ENCODE results near the gene KRTAP5-9.
"Not testable (repeated sequence)": the region's sequence is repeated elsewhere in the genome, so short reads cannot be mapped to it uniquely, and the experiment has no call there.

The KRTAP5-9 gene

GRCh38 chr11:71562120-71562519 is 13.9 kb downstream of the KRTAP5-9 start:
- no peak for DNase-seq (ENCODE audit: low spot score)

DNA sequence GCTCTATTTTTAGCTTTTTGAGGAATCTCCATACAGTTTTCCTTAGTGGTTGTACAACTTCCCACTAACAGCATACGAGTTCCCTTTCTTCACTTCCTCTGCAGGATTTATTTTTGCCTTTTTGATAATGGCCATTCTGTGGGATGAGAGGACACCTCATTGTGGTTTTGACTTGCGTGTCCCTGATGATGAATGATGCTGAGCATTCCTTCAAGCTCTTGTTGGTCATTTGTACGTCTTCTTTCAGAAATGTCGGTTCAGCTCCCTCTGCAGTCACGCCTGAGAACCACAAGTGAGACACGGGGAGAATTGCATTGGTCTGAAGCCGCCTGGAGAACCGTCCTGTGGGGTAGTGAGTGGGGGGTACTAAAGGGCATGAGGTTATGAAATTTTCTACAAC is 15.2 kb downstream of the KRTAP5-9 start:
- peak; percentile 55 for DNase-seq (ENCODE audit: low spot score)

GRCh38 chr11:71564430-71564829 is 16.2 kb downstream of the KRTAP5-9 start:
- DNase-seq (ENCODE audit: low spot score) = no peak

- no peak for DNase-seq (ENCODE audit: low spot score)
These were observed 17.0 kb downstream of the KRTAP5-9 start, which contains the start of gene KRTAP5-10 for GRCh38 chr11:71565263-71565662. TSS of gene KRTAP5-10 (plus strand) at chr11:71565563. CDS start at chr11:71565588, 25 bp downstream.

DNA sequence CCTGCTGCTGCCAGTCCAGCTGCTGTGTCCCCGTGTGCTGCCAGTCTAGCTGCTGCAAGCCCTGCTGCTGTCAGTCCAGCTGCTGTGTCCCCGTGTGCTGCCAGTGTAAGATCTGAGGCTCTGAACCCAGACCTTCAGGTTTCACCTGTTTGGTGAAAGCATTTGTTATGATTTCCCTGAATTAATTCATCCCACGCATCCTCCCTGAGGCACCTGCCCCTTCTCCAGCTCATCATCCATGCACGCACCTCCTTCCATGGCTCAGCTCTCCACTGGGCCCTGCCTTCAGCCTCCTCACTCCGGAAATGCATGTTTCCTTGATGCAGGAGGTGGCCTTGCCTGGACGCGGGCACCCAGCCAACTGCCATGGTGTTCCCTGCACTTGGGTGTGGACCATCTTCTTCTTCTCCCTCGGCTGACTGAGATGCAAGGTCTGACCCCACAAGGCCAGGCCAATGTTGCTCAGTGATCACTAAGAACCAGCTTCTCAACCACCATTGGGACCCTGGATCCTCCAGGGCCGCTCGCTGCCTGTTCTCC is 17.9 kb downstream of the KRTAP5-9 start:
- no peak for DNase-seq (ENCODE audit: low spot score)

GRCh38 chr11:71566626-71567599 is 18.7 kb downstream of the KRTAP5-9 start:
- DNase-seq (ENCODE audit: low spot score) = not testable (repeated sequence)

DNA sequence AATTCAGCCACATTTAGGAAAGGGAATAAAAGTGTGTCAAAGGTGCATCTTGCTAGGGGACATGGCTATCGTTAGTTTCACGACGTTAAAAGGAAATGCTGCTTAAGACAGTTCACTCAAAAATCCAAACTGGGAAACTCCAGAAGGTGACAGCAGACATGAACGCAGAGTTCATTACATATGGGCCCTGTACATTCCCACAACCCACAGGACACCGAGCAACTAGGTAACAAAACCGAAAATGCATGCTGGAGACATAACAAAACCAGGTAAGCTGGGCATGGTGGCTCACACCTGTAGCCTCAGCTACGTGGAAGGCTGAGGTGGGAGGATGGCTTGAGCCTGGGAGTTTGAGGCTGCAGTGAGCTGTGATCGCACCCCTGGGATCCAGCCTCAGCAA is 19.4 kb downstream of the KRTAP5-9 start:
- not testable (repeated sequence) for DNase-seq (ENCODE audit: low spot score)

GRCh38 chr11:71568704-71569349 is 20.6 kb downstream of the KRTAP5-9 start:
- DNase-seq (ENCODE audit: low spot score) = no peak

- DNase-seq (ENCODE audit: low spot score) = not testable (repeated sequence)
These were observed 23.1 kb downstream of the KRTAP5-9 start for GRCh38 chr11:71571101-71571850.

DNA sequence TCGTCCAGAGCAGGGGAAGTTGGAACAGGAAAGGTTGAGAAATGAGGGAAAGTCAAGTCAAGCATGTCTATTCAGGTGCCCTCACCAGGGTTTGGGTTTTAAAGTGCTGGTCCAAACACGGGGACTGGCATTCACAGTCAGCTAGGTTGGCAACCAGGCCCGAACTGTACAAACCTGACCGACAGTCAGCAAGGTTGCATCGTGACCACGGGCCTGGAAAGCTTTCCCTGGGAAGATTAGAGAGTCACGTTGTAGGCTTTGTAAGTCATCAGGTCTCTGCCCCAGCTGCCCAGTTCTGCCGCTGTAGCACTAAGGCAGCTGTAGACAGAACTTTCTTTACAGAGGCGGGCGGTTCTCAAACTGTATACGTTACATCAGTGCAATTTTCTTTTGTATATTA is 24.6 kb downstream of the KRTAP5-9 start:
- no peak for DNase-seq (ENCODE audit: low spot score)

GRCh38 chr11:71574418-71574817 is 26.2 kb downstream of the KRTAP5-9 start:
- DNase-seq (ENCODE audit: low spot score) = no peak

DNA sequence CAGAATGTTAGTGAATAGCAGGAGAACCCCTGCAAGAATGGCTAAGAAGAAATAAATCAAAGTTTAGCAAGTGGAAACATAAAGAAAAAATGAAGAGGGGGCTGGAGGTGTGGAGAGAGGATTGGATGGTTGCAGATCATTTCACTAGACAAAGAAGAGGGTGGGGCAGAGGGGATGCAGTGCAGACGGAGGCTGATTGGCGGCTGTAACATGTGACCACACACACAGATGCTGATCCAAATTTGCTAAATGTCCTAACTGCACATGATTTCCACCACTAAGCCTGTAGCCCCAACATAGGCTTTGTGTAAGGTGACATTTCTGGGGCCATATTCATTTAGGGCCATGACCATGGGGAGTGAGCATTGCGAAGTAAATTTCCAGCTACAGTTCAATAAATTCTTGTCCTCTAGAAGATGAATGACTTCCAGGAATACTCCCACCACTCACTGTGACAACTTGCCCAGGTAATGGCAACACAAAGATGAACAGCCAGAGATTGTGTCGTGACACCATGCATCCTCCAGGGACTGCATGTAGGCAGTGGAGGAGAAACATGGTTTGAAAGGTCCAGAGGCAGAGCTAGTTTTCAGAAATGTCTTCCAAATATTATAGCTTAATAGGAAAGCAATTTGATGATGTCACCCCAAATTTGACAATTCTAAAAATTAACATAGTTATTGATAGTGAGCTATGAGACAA is 27.7 kb downstream of the KRTAP5-9 start:
- DNase-seq (ENCODE audit: low spot score) = no peak

DNA sequence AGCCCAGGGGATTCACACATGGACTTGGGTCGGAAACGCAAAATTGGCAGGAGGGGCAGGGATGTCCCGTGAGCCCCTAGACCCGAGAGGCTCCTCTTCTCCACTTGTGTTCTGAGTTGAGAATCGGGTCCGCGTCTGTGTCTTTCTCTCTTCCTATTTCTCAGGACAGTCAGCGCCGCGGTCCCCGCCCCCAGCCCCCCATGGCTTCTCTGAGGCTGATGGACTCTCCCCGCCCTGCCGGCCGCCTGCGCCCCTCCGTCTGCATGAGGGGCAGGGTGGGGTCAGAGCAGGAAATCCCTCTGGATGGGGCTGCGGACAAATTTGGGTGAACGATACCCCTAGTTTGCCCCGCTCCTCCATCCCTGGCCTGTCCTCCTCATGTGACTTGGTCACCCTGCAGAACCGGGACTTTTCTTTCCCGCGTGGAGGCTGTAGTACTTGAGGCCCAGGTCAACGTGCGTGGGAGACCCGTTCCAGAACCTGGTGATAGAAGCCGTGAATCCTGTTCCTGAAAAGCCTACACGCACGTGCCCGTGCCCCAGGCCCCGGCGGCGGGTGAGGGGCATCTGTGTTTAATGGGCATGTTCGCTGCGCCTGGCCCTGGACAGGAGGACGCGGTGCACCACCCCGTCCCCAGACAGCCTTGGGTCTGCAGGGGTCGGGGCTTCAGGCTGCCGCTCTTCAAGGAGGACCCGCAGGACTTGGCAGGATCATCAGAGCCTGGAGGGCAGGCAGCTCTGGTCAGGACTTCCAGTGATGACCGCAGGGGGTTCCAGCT is 28.7 kb downstream of the KRTAP5-9 start:
- DNase-seq (ENCODE audit: low spot score) = not testable (repeated sequence)

DNA sequence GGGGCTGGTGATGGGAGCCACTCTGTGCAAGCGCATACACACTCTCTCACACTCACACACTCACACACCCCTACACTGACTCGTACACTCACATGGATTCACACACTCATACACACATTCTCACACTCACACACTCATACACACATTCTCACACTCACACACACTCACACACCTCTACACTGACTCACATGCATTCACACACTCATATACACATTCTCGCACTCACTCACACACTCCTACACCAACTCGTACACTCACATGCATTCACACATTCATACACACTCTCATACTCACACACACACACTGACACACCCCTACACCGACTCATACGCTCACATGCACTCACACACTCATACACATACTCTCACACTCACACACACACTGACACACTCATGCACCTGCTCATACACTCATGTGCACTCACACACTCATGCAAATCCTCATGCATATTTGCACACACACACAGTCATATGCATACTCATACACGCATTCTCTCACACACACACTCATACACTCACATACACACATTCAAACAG is 29.3 kb downstream of the KRTAP5-9 start:
- no peak for DNase-seq (ENCODE audit: low spot score)

GRCh38 chr11:71579513-71579912 is 31.3 kb downstream of the KRTAP5-9 start:
- not testable (repeated sequence) for DNase-seq (ENCODE audit: low spot score)

GRCh38 chr11:71580057-71581003 is 32.1 kb downstream of the KRTAP5-9 start:
- DNase-seq (ENCODE audit: low spot score) = peak; percentile 86

DNA sequence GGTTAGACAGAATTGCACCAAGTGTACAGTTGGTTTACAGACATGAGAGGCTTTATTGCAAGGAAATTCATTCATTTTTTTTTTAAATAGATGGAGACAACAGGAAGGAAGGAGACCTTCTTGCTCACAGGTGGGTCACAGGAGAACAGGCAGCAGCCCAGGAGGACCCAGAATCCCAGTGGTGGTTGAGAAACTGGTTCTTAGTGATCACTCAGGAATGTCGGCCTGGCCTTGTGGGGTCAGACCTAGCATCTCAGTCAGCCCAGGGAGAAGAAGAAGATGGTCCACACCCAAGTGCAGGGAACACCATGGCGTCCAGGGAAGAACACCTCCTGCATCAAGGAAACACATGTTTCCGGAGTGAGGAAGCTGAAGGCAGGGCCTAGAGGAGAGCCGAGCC is 33.6 kb downstream of the KRTAP5-9 start:
- DNase-seq (ENCODE audit: low spot score) = no peak

DNA sequence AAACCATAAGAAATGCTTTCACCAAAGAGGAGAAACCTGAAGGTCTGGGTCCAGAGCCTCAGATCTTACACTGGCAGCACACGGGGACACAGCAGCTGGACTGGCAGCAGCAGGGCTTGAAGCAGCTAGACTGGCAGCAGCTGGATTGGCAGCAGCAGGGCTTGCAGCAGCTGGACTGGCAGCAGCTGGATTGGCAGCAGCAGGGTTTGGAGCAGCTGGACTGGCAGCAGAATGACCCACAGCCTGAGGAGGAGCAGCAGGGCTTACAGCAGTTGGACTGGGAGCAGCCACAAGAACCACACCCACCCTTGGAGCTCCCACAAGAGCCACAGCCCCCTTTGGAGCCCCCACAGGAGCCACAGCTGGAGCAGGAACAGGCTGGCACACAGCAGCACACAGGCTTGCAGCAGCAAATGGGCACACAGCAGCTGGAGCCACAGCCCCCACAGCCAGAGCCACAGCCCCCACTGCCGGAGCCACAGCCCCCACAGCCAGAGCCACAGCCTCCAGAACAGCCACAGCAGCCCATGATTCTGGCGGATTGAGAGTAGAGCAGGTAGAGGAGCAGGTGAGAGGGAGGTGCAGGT is 34.2 kb downstream of the KRTAP5-9 start, which contains the start of gene KRTAP5-11:
Gene KRTAP5-11, minus strand, starts transcription at position 567 of the 587 bp plus-strand sequence. Its CDS starts 38 bp downstream, at position 529.
- DNase-seq (ENCODE audit: low spot score) = no peak

GRCh38 chr11:71582969-71583368 is 34.7 kb downstream of the KRTAP5-9 start:
- not testable (repeated sequence) for DNase-seq (ENCODE audit: low spot score)

Data from pons (tissue), 1 donor.